Astrocyte of the spinal cord (primary cell): ENCODE results near the gene NLGN4X.

Source experiments
- DNase-seq: peaks from one replicate; pipeline ENCODE4 v3.0.0; 2011; ENCODE audit warnings: low read depth, low spot score
- H3K4me3 ChIP-seq: 2 replicates; pipeline ENCODE4 v1.5.1; 2011; ENCODE audit warnings: low read depth, mild to moderate bottlenecking, low read length, moderate library complexity
- in situ Hi-C: cut with HindIII; loops from 2 replicates; pipeline ENCODE4 v1.10.0; 2017; ENCODE audit warnings: low sequenced_read_pairs
- TF ChIP-seq, protein P1 (sequence below): IDR thresholded peaks from 2 replicates; pipeline ENCODE4 v1.5.1; 2012; ENCODE audit warnings: low read depth, mild to moderate bottlenecking, low read length, inconsistent platforms

The NLGN4X gene

DNA sequence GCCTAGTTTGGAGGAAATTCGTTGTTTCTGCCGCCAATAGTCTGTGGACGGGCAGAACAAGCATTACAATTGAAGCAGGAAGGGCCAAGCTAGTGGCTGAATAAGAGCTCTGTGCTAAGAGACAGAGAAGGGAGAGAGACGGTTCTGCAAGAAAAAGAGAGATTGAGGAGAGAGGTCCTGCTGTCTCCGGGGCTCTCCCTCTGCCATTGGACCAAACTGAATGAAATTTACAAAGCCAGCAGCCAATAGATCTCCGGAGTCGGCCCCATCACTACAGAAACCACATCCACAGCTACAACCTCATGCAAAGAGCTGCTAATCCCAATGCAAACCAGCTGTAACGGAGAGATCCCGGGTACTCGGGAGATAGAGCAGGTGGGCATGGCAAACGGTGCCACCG is at the start of gene NLGN4X:
Gene NLGN4X (minus strand): TSS at position 148 of the 400 bp plus-strand sequence. CDS start 77,401 bp downstream, outside the sequence.
- H3K4me3 ChIP-seq = peak within 1 kb of the TSS; percentile 50
- TF ChIP-seq, protein P1, sequence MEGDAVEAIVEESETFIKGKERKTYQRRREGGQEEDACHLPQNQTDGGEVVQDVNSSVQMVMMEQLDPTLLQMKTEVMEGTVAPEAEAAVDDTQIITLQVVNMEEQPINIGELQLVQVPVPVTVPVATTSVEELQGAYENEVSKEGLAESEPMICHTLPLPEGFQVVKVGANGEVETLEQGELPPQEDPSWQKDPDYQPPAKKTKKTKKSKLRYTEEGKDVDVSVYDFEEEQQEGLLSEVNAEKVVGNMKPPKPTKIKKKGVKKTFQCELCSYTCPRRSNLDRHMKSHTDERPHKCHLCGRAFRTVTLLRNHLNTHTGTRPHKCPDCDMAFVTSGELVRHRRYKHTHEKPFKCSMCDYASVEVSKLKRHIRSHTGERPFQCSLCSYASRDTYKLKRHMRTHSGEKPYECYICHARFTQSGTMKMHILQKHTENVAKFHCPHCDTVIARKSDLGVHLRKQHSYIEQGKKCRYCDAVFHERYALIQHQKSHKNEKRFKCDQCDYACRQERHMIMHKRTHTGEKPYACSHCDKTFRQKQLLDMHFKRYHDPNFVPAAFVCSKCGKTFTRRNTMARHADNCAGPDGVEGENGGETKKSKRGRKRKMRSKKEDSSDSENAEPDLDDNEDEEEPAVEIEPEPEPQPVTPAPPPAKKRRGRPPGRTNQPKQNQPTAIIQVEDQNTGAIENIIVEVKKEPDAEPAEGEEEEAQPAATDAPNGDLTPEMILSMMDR = no peak
- DNase-seq = peak; percentile 6
- in situ Hi-C loops = no loop called here

DNA sequence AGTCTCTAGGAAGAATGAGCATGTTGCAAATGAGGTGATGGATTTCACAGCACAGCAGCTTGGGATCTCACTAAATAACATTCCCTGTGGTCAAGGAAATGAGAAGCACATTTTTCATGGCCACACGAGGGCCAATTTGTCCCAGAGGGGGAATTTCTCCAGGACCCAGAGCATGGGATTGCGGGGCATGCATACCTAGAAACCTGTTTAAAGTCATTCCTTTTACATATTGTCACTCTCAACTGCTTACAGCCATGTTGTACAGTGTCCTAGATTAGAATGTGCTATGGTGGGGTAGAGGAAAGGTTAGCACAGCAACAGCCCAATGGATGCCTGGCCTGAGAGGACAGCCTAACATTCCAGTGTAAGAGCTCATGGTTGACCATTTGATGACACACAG is 37.4 kb upstream of the NLGN4X start:
- in situ Hi-C loops = no loop called here
- no peak for DNase-seq
- TF ChIP-seq, protein P1 = no peak
- no peak overlapping the region for H3K4me3 ChIP-seq

DNA sequence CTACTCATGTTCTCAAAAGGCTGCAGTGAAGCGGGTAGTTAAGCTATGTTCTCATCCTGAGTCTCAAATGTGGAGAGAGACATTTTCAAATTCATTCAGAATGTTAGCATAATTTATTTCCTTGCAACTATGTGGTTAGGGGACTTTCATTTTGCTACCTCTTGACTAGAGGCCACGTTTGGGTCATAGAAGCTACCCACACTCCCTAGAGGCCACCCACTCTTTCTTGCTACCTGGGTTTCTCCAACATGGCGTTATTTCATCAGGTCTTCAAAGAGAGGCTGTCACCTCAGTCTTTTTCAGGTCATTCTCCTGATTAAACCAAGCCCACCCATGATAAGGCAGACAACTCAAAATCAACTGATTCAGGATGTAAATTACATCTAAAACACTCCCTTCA is 34.3 kb upstream of the NLGN4X start:
- DNase-seq = no peak
- TF ChIP-seq, protein P1 = no peak
- in situ Hi-C loops = no loop called here
- no peak overlapping the region for H3K4me3 ChIP-seq

DNA sequence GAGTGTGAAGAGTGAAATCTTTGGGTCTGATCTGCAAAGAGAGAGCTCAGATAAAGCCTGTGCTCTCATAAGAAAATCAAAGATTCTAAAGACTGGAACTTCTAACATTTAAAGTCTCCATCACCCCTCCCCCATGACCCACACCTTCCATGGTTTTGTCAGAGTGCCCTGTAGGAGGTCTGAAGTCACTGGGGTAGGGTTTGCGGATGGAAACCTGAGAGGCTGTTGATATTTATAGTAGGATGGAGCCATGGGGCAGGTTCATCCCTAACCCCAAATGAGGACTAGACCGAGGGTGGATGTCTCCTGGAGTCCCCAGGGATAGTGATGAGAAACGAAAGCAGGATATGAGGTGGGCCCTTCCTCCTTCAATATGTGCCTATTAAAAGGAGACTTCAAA is 28.4 kb upstream of the NLGN4X start:
- no peak for DNase-seq
- H3K4me3 ChIP-seq = no peak overlapping the region
- in situ Hi-C loops = no loop called here
- TF ChIP-seq, protein P1 = no peak

DNA sequence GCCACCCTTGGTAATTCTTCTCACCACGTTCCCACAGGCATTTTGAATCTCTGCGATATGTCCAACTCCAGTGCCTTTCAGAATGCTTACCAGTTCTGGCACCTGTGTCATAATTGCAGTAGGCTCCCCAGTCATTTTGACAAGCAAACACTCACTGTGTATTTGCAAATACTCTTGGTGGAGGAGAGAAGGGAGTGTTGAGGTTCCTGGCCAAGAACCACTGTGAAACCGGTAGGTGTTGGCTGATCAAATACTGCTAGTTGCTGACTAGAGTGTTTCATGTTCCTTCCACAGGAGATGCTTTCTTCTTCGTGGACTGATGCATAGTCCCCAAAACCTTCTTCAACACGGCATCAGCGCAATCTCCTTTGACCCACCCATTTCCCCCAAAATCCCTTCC is 16.0 kb upstream of the NLGN4X start:
- TF ChIP-seq, protein P1 = no peak
- H3K4me3 ChIP-seq = no peak overlapping the region
- in situ Hi-C loops = no loop called here
- DNase-seq = no peak

DNA sequence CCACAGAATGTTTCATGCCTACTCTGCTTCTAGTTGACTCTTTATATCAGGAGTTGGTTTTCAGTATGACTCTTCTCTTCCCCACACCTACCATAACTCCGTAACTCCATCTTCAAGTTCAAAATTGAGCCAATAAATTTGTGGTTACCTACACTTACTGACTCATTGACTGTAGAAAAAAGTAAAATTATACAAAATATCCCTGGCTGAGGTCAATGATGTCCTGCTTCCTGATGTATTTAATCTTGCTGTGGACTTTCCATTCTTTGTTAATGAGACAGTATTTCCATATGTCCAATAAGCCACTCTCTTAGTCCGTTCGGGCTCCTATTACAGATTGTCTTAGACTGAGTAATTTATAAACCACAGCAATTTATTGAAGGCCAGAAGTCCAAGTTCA is 9.9 kb upstream of the NLGN4X start:
- TF ChIP-seq, protein P1 = no peak
- in situ Hi-C loops = no loop called here
- H3K4me3 ChIP-seq = no peak overlapping the region
- DNase-seq = peak; percentile 15

DNA sequence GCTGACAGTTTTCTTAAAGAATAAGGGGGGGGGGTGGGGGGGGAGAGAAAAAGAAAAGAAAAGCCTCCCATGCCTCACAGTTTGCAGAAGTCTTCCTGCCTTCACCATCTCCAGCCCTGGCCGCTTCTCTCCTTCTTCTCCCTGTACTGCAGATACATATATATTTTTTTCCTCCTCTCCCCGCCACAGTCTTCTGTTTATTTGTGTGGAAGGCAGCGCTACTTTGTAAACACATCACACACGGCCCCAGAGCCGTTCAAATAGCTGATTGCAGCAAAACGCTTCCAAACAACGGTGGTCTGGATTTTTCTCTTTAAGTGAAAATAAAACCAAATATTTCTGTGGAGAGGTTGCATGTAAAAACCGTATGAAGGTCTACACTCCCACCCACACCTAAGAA is 732 bp downstream of the NLGN4X start:
- no peak for DNase-seq
- peak overlapping the region; percentile 50 for H3K4me3 ChIP-seq
- TF ChIP-seq, protein P1 = no peak
- in situ Hi-C loops = no loop called here
